Pons (tissue), 1 donor: Measurements from ENCODE around the gene ZNF778.
A peak's percentile ranks its signal among the peaks of the same experiment; 100 is the strongest.

Source experiments
- DNase-seq: peaks from one replicate; pipeline ENCODE4 v3.0.0-alpha.2; 2016; ENCODE audit warnings: low spot score

Gene ZNF778

GRCh38 chr16:89194340-89195311 is 22.9 kb upstream of the ZNF778 start:
- DNase-seq, result no peak

DNA sequence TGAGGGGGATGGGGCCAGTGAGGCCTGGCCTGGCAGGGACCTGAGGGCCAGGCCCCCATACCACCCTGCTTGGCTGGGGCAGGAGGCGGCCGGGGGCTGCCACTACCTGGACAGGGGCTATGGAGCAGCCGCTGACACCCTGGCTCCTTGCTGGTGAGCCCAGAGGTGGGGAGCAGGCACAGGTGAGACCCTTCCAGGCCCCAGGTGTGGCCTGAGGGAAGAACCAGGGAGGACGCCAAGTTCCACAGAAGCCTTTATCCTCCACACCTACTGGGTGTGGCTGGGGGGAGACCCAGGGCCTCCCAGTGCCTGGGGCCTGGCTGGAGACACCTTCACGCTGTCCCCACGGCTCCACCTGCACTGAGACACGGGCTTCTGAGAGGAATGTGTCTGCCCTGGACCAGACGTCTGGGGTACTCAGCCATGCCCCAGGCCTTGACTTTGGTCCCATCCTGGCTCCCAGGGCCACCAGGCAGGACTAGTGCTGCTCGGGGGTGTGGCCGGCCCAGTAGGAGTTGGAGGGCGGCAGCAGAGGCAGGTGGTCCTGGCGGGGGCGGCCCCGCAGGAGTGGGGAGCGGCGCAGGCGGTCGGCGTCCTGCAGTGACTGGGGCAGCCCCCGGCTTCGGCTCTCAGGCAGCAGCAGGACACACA is 21.9 kb upstream of the ZNF778 start:
- DNase-seq, result no peak

GRCh38 chr16:89197033-89197632 is 20.4 kb upstream of the ZNF778 start:
- no peak for DNase-seq

DNA sequence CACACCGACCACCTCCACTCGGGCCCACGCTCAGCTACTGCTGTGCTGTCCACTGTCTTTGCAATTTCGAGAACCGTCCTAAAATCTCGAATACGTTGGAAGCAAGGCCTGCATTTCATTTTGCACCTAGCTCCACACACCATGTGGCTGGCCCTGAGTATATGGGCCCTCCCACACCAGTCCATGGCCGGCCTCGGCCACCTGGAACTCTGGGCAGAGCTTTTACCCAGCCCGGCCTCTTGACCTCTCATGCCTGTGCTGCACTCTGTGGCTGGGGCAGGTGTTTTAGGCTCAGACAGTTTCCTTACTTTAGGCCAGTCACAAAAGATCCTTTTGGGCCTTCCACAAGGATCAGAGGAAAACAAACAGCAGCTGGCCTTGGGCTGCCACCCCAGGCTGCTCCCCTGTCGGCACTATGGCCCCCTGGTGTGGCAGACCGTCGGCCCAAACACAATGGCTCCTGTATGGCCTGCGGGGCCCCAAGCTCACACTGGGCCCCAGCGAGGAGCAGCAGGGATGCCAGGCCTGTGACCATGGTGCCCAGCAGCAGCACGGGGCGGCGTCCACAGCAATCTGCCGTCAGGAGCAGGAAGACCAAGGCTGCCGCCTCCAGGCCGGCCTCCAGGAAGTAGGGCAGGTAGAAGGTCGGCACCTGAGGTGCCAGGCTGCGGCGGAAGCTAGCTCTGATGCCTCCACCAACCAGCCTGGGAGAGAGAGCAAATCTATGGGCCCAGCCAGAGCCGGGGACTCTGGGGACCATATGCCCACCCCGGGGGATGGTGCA is 19.7 kb upstream of the ZNF778 start:
- DNase-seq, result no peak

- DNase-seq, result no peak
Observed at GRCh38 chr16:89198417-89199240, 18.9 kb upstream of the ZNF778 start.

- DNase-seq, result no peak
Observed at GRCh38 chr16:89199241-89200123, 18.0 kb upstream of the ZNF778 start.

DNA sequence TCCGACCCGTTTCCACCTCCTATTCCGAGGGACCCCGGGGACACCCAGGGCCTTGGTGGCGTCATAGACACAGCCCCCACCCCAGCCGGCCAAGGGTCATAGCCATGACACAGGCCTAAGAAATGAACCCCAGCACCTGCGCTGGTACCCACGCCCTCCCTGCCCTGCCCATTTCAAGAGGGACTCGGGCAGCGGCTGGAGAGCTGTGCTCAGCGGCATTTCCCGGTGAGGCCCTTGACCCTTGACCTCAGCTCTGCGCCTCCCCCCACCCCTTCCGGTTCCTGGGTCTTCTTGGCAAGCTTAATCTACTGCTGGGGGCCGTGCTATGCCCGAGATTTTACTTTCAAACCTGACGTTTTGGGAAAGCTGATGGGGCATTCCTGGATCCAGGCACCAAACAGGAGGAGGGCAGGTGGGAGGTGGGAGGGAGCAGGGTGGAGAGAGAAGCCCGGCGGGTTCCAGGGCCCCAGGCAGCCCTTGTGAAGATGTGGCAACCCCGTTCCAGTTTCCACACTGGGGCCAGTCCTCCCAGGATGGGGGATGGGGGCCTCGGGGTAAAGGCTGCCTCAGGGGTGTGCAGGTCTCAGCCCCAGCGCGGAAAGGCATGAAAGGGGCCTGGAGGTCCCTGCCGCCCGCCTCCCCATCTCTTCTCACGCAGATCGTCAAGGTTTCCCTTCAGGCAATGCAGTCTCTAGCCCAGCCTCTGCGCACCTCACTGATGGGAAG is 17.2 kb upstream of the ZNF778 start, which contains the start of gene SLC22A31:
SLC22A31 (minus strand) TSS at position 414 of the 726 bp plus-strand sequence; CDS start at position 378, 36 bp downstream.
- DNase-seq, result no peak

DNA sequence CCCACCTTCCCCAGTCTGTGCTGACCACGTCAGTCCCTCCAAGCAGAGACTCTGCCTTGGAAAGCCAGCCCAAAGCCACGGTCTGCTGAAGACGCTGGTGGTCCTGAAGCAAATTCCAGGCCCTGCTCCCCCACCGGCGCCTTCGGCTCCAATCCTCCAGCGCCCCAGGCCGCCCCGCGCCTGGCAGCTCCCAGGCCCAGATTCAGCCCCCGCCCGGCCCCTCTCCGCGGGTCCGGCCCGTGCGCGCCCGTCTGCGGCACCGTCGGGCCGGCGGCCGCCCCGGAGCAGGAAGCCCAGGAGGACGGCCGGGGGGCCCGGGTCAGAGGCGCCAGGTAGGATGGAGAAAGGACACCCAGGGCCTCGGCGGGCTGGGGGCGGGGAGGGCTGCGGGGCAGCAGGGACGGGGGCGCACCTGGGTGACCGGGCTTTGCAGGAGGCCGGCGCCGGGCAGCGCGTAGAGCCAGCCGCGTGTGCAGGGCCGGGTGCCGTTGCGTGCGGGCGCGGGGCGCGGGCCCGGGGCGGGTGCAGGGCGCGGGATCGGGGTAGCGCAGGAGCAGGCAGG is 16.6 kb upstream of the ZNF778 start:
- no peak for DNase-seq

DNA sequence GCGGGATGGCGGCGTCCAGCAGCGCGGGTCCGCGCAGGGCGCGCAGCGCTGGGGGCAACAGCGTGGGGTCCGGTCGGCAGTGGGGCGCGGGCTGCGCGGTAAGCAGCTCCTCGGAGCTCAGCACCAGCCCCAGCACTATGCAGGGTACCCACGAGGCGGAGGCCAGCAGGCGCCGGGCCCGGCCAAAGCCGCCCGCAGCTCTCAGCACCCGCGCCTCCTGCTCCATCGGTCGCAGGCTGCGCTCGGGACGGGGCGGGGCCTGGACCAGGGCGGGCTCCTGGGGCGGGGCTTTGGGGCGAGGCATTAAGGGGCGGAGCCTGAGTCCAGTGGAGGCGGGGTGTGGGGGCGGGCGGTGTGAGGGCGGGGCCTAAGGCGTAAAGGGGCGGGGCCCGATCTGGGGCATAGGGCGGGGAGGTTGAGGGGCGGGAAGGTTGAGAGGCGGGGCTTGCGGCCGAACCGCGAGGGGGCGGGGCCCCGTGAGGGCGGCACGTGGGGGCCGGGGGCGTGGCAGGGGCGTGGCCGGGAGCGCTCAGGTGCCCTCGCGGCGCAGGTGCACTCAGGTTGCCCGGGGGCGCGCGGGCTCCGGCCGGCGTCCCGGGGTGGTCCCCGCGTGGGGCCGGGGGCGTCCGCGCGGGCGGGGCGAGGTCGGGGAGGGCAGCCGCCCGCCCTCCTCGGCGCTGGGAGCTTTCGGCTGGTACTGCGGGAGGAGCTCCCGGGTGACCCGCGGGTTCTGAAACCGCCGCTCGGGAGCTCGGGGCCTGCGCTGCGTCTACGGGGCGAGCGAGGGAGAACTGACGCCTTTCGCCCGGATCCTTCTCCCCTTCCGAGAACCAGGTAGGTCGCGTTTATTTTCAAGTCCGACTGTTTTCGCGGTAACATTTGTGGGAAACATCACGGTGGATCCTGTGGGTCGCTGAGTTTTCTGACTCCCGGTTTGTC is 15.8 kb upstream of the ZNF778 start:
- DNase-seq, result no peak

GRCh38 chr16:89202422-89203215 is 14.9 kb upstream of the ZNF778 start:
- no peak for DNase-seq

DNA sequence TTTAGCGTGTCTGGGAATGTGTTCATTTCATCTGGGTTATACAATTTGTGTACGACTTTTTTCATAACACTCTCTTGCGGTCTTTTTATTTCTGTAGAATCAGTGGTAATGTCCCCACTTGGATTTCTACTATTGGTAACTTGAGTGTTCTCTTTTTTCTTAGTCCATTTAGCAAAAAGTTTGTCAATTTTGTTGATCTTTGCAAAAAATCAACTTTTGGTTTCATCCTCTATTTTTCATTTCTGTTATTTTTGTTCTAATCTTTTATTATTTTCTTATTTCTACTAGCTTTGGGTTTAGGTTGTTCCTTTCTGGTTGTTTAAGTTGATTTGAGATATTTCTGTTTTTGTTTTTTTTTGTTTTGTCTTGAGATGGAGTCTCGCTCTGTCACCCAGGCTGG is 9.5 kb upstream of the ZNF778 start:
- no peak for DNase-seq

DNA sequence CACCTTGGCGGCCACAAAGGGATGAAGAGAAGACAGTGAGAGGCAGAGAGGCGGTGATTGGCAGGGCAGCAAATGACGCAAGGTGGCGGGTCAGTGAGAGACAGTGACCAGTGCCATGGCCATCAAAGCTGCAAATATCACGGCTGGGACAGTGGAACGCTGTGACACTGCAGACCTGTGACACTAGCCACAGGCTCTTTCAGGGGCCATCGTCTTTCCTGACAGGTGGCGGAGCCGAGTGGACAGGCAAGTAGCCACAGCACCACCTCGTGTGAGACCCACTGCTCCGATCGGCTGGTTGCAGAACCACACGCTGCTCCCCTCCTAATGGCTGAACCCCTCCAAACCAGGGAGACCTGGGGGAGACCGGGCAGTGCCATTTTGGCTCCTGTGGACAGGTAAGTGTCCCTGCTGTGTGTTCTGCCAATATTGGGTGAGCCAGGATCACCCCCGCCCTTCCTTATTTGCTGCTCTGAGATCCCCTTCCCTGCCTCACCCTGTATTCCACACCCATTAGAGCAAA is 7.9 kb upstream of the ZNF778 start:
- DNase-seq, result no peak

DNA sequence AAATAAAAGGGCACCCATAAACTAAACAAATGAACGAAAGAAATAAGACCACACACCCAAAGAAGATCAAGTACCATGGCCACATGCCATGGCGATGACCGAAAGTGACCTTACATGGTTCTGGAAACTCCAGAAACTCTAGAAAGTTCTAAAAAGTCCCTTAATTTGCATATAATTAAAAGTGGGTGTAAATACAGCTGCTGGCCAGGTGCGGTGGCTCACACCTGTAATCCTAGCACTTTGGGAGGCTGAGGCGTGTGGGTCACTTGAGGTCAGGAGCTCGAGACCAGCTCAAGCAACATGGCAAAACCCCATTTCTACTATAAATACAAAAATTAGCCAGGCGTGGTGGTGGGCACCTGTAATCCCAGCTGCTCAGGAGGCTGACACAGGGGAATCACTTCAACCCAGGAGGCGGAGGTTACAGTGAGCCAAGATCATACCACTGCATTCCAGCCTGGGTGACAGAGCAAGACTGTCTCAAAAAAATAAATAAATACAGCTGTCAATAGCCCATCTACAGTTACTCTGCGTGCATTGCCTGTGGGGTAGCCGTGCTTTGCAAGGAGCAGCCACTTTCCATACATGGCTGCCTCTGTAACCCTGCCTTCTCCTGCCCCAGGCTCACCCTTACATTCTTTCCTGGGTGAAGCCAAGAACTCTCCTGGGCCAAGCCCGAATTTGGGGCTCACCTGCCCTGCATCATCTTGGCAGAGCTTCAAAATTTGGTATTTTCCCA is 7.2 kb upstream of the ZNF778 start:
- no peak for DNase-seq

- DNase-seq, result no peak
Observed at GRCh38 chr16:89210904-89211515, 6.5 kb upstream of the ZNF778 start.

DNA sequence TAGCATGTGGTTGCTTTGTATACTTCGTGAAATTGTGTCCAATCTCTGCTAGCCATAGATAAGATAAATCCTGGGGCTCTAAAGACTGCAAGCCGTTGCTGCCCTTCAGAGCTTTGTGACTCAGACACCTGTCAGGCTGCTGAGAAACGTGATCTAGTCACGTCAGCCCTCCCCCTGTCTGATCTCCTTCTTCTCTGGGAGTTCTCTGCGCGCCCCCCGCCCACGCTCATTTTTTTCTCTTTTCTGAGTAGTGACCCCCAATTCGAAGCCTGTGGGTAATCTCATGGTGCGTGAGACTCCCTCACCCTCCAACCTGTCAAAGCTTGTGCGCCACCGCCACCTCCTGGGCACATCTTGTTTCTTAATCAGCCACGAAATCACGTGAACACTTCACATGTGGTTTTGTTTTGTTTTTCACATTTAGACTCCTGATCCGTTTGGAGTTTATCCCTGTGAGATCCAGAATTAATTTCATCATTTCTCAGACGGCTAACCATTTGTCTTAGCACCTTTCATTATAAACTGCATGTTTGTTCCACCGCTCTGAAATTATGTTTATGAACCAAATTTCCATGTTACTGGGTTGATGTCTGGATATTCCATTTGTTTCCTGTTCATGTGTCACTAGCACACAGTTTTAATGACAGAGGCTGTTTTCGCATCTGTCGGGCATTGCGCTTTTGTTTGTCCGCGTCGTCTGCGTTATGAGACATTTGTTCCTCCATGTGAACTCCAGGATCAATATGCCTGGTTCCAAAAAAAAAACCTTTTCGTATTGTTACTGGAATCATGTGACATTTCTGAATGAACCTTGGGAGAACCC is 977 bp upstream of the ZNF778 start:
- peak; percentile 87 for DNase-seq
